Measurements from ENCODE around the gene ADIPOR2.

DNA sequence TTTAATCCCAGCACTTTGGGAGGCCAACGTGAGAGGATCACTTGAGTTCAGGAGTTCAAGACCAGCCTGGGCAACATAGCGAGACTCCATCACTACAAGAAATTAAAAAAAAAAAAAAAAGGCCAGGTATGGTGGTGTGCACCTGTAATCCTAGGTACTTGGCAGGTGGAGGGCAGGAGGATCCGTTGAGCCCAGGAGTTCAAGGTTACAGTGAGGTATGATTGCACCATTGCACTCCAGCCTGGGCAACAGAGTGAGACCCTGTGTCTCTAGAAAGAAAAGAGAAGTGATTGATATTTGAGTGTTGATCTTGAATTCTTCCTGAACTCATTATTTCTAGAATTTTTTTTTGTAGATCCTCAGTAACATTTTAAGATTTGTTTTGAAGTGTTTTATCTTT lies 59.4 kb downstream of the ADIPOR2 start:
- no peak for TF ChIP-seq CTCF (IDR thresholded peaks at IDR 0.05)
- no peak for TF ChIP-seq EP300 (IDR thresholded peaks at IDR 0.05)
- no peak for TF ChIP-seq POLR2A (IDR thresholded peaks at IDR 0.05)

Data from ovary (tissue), 3 donors.